HFFc6 (cell line): ENCODE data around the gene HMGCR. TPM values are rescaled to one million over a fixed set of nuclear protein-coding genes. Genes with fewer than 3 reads are reported as not detected.

Experiments used
- DNase-seq: peaks from one replicate; pipeline ENCODE4 v3.0.0-alpha.2; 2018
- H3K27ac Mint-ChIP-seq: 2 replicates; pipeline ENCODE4 v1.8.0; 2020; ENCODE audit warnings: mild to moderate bottlenecking, mixed read lengths
- H3K27me3 Mint-ChIP-seq: 2 replicates; pipeline ENCODE4 v1.8.0; 2021; ENCODE audit warnings: mild to moderate bottlenecking, moderate library complexity, mixed read lengths; ENCODE audit not compliant: insufficient read depth
- H3K36me3 Mint-ChIP-seq: 2 replicates; pipeline ENCODE4 v1.8.0; 2021; ENCODE audit warnings: low read depth, mixed read lengths
- H3K4me1 Mint-ChIP-seq: 2 replicates; pipeline ENCODE4 v1.8.0; 2020; ENCODE audit warnings: low read depth, mixed read lengths
- H3K4me3 Mint-ChIP-seq: 2 replicates; pipeline ENCODE4 v1.8.0; 2020; ENCODE audit warnings: mild to moderate bottlenecking, moderate library complexity, mixed read lengths
- H3K9me3 Mint-ChIP-seq: 2 replicates; pipeline ENCODE4 v1.8.0; 2020; ENCODE audit warnings: mild to moderate bottlenecking, mixed read lengths
- total RNA-seq, 6 experiments: library from RNA; stranded (reverse); fragmentation: NEBNext Ultra II Directional; extraction: Animal tissue kit (Norgen Biotek cat#: 25700); gene quantifications; 2 replicates in 1 of 6; 3 replicates in 5 of 6; pipeline ENCODE4 v1.2.3, GENCODE V29; 2021
- TF ChIP-seq, protein P1 (sequence below): fragments of 200-600 bp; sonication (generic); IDR thresholded peaks from 2 replicates; pipeline ENCODE4 v1.5.0; 2021; ENCODE audit warnings: antibody characterized with exemption, mild to moderate bottlenecking

Gene HMGCR
- total RNA-seq, 6 experiments from 2014 or later, result 22.6 to 26.4 (median 24.4) TPM

DNA sequence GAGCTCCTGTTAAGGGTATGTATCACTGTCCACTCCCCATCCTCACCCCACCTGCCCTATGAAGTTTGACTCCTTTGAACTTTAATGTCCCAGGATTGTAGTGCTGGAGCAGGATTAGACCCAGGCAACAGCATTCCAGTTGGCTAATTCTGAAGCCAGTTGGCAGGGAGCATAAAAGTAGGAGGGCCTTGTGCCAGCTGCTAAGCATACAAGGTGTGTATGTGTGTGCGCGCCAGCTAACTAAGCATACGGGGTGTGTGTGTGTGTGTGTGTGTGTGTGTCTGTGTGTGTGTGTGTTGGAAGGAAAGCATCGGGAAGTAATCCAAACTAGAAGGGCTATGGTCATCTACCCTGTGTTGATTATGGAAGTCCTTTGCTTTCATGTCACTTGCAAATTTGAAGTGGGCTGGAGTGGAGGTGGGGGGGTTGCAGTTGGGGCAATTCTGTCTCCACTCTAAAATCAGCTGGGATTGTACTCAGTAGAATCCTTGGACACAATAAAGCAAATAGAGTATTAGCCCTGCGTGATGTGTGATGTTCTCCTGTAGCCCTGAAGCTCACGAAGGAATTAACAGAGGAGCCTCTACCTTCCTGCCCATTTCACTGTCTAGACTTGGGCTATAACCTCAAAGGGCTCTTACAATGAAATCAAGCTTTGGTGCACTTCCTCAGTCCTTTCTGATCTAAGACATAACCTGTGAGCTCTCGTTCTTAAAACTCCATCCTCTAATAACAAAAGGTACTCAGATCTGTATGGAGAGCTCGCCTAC is 26.9 kb downstream of the HMGCR start:
- TF ChIP-seq, protein P1, sequence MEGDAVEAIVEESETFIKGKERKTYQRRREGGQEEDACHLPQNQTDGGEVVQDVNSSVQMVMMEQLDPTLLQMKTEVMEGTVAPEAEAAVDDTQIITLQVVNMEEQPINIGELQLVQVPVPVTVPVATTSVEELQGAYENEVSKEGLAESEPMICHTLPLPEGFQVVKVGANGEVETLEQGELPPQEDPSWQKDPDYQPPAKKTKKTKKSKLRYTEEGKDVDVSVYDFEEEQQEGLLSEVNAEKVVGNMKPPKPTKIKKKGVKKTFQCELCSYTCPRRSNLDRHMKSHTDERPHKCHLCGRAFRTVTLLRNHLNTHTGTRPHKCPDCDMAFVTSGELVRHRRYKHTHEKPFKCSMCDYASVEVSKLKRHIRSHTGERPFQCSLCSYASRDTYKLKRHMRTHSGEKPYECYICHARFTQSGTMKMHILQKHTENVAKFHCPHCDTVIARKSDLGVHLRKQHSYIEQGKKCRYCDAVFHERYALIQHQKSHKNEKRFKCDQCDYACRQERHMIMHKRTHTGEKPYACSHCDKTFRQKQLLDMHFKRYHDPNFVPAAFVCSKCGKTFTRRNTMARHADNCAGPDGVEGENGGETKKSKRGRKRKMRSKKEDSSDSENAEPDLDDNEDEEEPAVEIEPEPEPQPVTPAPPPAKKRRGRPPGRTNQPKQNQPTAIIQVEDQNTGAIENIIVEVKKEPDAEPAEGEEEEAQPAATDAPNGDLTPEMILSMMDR, result no peak
- Mint-ChIP-seq H3K27me3 (no peaks in the 10 kb centered on the region; the same call in none of the 2 replicates), H3K9me3 (no peaks in the 10 kb centered on the region), H3K36me3 (peaks cover 24% of the 10 kb centered on the region), H3K4me1 (peaks cover 30% of the 10 kb centered on the region), H3K27ac (no peak overlapping the region), H3K4me3 (no peak overlapping the region)
- no peak for DNase-seq

- Mint-ChIP-seq H3K27me3 (no peaks in the 10 kb centered on the region; the same call in none of the 2 replicates), H3K27ac (no peak overlapping the region), H3K9me3 (no peaks in the 10 kb centered on the region), H3K36me3 (peaks cover 19% of the 10 kb centered on the region), H3K4me3 (no peak overlapping the region), H3K4me1 (peaks cover 30% of the 10 kb centered on the region)
- TF ChIP-seq, protein P1, result no peak
- DNase-seq, result no peak
Observed at GRCh38 chr5:75364571-75365280, 27.7 kb downstream of the HMGCR start.

DNA sequence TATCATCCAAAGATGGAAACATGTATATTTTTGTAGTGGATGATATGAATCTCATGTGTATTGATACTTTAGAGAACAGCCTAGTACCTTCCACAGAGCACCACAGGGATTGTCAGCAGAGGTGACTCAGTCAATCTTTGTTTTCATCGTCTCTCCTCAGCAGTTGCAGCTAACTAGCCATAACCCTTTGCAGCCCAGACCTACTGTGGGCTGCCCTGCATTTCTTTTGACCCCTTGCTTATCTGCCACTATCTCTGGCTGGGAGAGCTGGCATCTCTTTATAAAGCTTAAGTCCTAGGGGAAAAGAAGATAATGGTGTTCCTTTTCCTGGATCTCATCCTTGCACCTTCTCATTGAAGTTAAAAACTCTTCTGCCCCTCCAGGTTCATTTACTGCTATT is 28.7 kb downstream of the HMGCR start:
- H3K4me3 Mint-ChIP-seq, result no peak overlapping the region
- no peaks in the 10 kb centered on the region for H3K9me3 Mint-ChIP-seq
- H3K27me3 Mint-ChIP-seq, result no peaks in the 10 kb centered on the region; the same call in none of the 2 replicates
- TF ChIP-seq, protein P1, result no peak
- H3K36me3 Mint-ChIP-seq, result peaks cover 13% of the 10 kb centered on the region; the same call in 1 of the 2 replicates
- peak overlapping the region; percentile 27 for H3K27ac Mint-ChIP-seq
- peaks cover 30% of the 10 kb centered on the region for H3K4me1 Mint-ChIP-seq
- DNase-seq, result no peak

DNA sequence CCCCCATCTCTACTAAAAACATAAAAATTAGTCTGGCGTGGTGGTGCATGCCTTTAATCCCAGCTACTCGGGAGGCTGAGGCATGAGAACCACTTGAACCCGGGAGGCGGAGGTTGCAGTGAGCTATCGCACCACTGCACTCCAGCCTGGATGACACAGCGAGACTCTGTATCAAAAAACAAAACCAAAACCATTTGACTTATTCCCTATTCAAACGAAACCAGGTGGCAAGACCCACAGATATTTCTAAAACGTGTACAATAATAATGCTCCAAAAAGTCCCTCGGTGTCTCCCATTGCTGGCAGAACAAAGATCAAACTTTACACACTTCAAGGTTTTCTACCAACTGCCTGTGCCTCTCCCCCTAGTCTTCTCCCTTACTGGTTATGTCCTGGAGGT is 29.8 kb downstream of the HMGCR start:
- H3K27ac Mint-ChIP-seq, result peak overlapping the region; percentile 84
- TF ChIP-seq, protein P1, result no peak
- peaks cover 30% of the 10 kb centered on the region for H3K4me1 Mint-ChIP-seq
- H3K36me3 Mint-ChIP-seq, result peaks cover 13% of the 10 kb centered on the region; the same call in 1 of the 2 replicates
- H3K27me3 Mint-ChIP-seq, result no peaks in the 10 kb centered on the region; the same call in none of the 2 replicates
- no peak for DNase-seq
- no peaks in the 10 kb centered on the region for H3K9me3 Mint-ChIP-seq
- H3K4me3 Mint-ChIP-seq, result no peak overlapping the region

DNA sequence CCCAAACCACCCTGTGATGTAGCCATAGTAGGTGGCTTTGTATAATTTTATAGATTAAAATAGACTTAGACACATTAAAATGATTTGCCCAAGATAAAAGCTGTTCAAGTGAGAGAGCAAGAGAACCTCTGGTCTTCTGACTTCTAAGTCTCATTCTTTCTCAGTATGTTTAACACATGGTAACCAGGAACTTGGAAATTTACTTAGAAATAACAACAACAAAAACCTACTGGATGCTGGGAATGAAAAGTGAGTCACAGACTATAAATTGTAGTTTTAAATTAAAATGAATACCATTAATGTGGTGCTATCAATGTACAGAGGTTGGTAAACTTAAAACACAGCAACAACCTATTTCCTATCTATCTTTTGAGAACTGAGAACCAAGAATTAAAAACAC is 30.4 kb downstream of the HMGCR start:
- peak; percentile 63 for DNase-seq
- peaks cover 30% of the 10 kb centered on the region for H3K4me1 Mint-ChIP-seq
- TF ChIP-seq, protein P1, result no peak
- H3K9me3 Mint-ChIP-seq, result no peaks in the 10 kb centered on the region
- no peak overlapping the region for H3K4me3 Mint-ChIP-seq
- peak overlapping the region; percentile 84 for H3K27ac Mint-ChIP-seq
- H3K27me3 Mint-ChIP-seq, result no peaks in the 10 kb centered on the region; the same call in none of the 2 replicates
- H3K36me3 Mint-ChIP-seq, result peaks cover 10% of the 10 kb centered on the region; the same call in 1 of the 2 replicates
